Activated CD4-positive, alpha-beta T cell treated with anti-CD3 and anti-CD28 coated beads for 36 hours (primary cell): ENCODE data around the gene HOXB4. TPM values are rescaled to one million over a fixed set of nuclear protein-coding genes. Genes with fewer than 3 reads are reported as not detected.

Source experiments
- ATAC-seq: fragments of 200-7000 bp; cut with Tn5 transposase; one replicate; pipeline ENCODE4 v1.10.0; 2021; ENCODE audit warnings: mild to moderate bottlenecking, moderate library complexity
- CTCF ChIA-PET: fragments of 350-600 bp; sonication (Branson Sonifier 250); formaldehyde crosslinking; loops from one replicate; lab custom pipeline; 2021; ENCODE audit warnings: antibody characterized with exemption; lab: Charles Lee
- POLR2A ChIA-PET: fragments of 350-600 bp; sonication (Branson Sonifier 250); formaldehyde crosslinking; loops from one replicate; lab custom pipeline; 2021; ENCODE audit warnings: antibody characterized with exemption, inconsistent platforms; lab: Charles Lee
- DNase-seq: peaks from one replicate; pipeline ENCODE4 v3.0.0-alpha.2; 2020
- H3K27ac Mint-ChIP-seq: one replicate; pipeline ENCODE4 v1.8.0; 2021; ENCODE audit warnings: mixed read lengths
- H3K27me3 Mint-ChIP-seq: one replicate; pipeline ENCODE4 v1.8.0; 2021; ENCODE audit warnings: mixed read lengths
- H3K36me3 Mint-ChIP-seq: one replicate; pipeline ENCODE4 v1.8.0; 2021; ENCODE audit warnings: low read depth, mixed read lengths
- H3K4me1 Mint-ChIP-seq: one replicate; pipeline ENCODE4 v1.8.0; 2021; ENCODE audit warnings: mixed read lengths
- H3K4me3 Mint-ChIP-seq: one replicate; pipeline ENCODE4 v1.8.0; 2021; ENCODE audit warnings: mild to moderate bottlenecking, moderate library complexity, mixed read lengths
- H3K9me3 Mint-ChIP-seq: one replicate; pipeline ENCODE4 v1.8.0; 2021; ENCODE audit warnings: low read depth, mixed read lengths
- intact Hi-C, 2 experiments: fragments of 100-400 bp; cut with DNase I in 1 of 2; cut with micrococcal nuclease in 1 of 2; formaldehyde crosslinking; loops; one replicate each; pipeline versions ENCODE4 v1.14.2 to v1.15.1; 2022 to 2024; cut with DNase I, micrococcal nuclease
- total RNA-seq, 2 experiments: library from RNA; stranded (reverse); gene quantifications; one replicate each; pipeline ENCODE4 v1.2.3, GENCODE V29; 2021

The HOXB4 gene
- total RNA-seq, 2 experiments from 2014 or later, result 0.66 to 1.1 TPM

GRCh38 chr17:48576479-48577309, 1.5 kb downstream of the HOXB4 start:
- no peak overlapping the region for H3K27ac Mint-ChIP-seq

DNA sequence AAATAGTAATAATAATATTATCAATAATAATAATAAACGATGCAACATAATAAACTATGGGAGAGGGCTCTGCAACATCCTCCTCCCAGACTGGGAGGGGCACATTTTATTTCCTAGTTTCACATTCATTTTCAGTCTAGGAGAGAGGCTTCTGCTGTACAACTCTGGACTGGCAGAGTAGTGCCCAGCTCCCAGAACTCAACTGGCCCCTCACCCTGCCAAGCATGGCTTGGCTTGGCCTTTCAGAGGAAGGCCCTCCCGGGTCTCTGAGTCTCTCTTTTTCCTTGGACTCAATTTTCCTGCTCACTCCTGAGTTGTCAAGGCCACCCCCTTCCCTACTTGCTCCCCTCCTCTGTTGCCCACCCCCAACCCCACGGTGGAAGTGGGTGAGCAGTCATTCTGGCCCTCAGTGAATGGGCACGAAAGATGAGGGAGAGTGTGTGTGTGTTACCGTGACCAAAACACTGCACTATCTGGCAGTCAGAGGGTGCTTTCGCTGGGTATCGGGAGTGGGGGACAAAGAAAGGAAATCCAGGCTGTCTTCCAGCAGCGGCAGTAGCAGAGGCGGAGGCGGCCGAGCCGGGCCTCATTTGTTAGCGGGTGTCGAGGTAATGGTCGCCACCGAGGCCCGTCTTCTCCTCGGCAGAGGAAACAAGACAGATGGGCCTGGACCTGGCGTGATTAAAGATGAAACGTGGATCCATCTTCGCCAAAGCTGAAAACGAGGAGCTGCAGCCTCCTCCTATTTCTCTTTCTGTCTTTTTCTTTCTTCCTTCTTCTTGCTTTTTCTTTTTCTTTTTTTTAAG, 2.3 kb downstream of the HOXB4 start:
- Mint-ChIP-seq H3K27ac (no peak overlapping the region), H3K4me1 (peaks cover 31% of the 10 kb centered on the region), H3K4me3 (no peak overlapping the region), H3K36me3 (peaks cover 2% of the 10 kb centered on the region), H3K9me3 (no peaks in the 10 kb centered on the region), H3K27me3 (peaks cover 32% of the 10 kb centered on the region)
- ChIA-PET CTCF (interaction anchor here (0.6 to 0.7 kb wide), 3 partner anchors 38 to 242 kb away, joined by 3 to 4 read pairs (median 3); no protein-coding TSS in a partner anchor), POLR2A (no interaction called here)
- DNase-seq, result no peak
- ATAC-seq, result no peak
- intact Hi-C loops, result loop anchor here in 1 of 2 experiments (5.0 kb wide), 1 partner anchor 34 kb away; no protein-coding TSS in a partner anchor

More at GRCh38 chr17:48576479-48577309, 1.5 kb downstream of the HOXB4 start:
- Mint-ChIP-seq H3K4me3 (peak overlapping the region; percentile 81), H3K27me3 (peaks cover 40% of the 10 kb centered on the region), H3K9me3 (no peaks in the 10 kb centered on the region), H3K36me3 (peaks cover 2% of the 10 kb centered on the region), H3K4me1 (peaks cover 36% of the 10 kb centered on the region)
- CTCF ChIA-PET, result interaction anchor here (0.6 to 0.7 kb wide), 3 partner anchors 38 to 243 kb away, joined by 3 to 4 read pairs (median 3); no protein-coding TSS in a partner anchor
- ATAC-seq (no peak), DNase-seq (no peak)
- intact Hi-C loops, result loop anchor here in 1 of 2 experiments (5.0 kb wide), 1 partner anchor 34 kb away; no protein-coding TSS in a partner anchor
- POLR2A ChIA-PET, result no interaction called here

DNA sequence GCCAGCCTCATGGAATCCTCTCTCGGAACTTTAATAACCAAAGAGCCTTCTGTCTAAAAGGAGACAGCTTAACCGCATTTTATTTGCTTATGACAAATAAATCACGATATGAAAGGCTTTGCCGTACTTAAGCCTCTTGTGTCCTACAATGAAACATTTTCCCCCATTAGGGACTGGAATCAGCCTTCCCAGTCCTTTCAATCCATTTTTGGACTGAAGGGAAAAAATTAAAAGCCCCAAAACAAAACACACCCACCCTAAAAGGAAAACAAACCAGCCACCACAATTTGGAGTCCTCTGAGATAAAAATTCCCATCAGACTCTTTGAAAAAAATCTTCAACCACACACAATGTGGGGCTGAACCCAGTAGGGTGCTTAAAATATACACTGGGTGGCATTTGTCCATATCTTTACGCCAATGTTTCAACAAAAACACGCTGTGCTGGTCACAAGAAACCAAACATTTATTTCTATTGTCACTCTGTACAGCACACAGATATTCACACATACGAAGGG, 3.0 kb downstream of the HOXB4 start:
- Mint-ChIP-seq H3K9me3 (no peaks in the 10 kb centered on the region), H3K36me3 (peaks cover 2% of the 10 kb centered on the region), H3K4me3 (no peak overlapping the region), H3K27ac (no peak overlapping the region), H3K27me3 (peaks cover 27% of the 10 kb centered on the region), H3K4me1 (peaks cover 24% of the 10 kb centered on the region)
- intact Hi-C loops, result loop anchor here in 1 of 2 experiments (5.0 kb wide), 1 partner anchor 33 kb away; no protein-coding TSS in a partner anchor
- POLR2A ChIA-PET, result no interaction called here
- no peak for ATAC-seq
- CTCF ChIA-PET, result interaction anchor here (0.6 to 1.2 kb wide), 7 partner anchors 38 to 495 kb away, joined by 3 to 4 read pairs (median 3); no protein-coding TSS in a partner anchor
- no peak for DNase-seq

GRCh38 chr17:48574505-48575065, 3.6 kb downstream of the HOXB4 start:
- Mint-ChIP-seq H3K9me3 (no peaks in the 10 kb centered on the region), H3K4me1 (peaks cover 21% of the 10 kb centered on the region), H3K4me3 (no peak overlapping the region), H3K36me3 (peaks cover 2% of the 10 kb centered on the region), H3K27ac (no peak overlapping the region), H3K27me3 (peaks cover 24% of the 10 kb centered on the region)
- ChIA-PET POLR2A (interaction anchor here (0.7 kb wide), 1 partner anchor 253 kb away, joined by 3 read pairs; no protein-coding TSS in a partner anchor), CTCF (interaction anchor here (0.5 to 1.2 kb wide), 9 partner anchors 38 to 722 kb away, joined by 3 to 5 read pairs (median 3); no protein-coding TSS in a partner anchor)
- no peak for ATAC-seq
- no peak for DNase-seq
- intact Hi-C loops, result loop anchor here in 1 of 2 experiments (5.0 kb wide), 1 partner anchor 32 kb away; no protein-coding TSS in a partner anchor

GRCh38 chr17:48571826-48572417, 6.2 kb downstream of the HOXB4 start:
- Mint-ChIP-seq H3K4me1 (peaks cover 10% of the 10 kb centered on the region), H3K36me3 (peaks cover 2% of the 10 kb centered on the region), H3K9me3 (no peaks in the 10 kb centered on the region), H3K4me3 (no peak overlapping the region), H3K27ac (no peak overlapping the region), H3K27me3 (peaks cover 21% of the 10 kb centered on the region)
- ATAC-seq (no peak), DNase-seq (no peak)
- POLR2A ChIA-PET, result no interaction called here
- CTCF ChIA-PET, result no interaction called here
- intact Hi-C loops, result no loop called here

- intact Hi-C loops, result no loop called here
- peaks cover 18% of the 10 kb centered on the region for H3K27me3 Mint-ChIP-seq
- POLR2A ChIA-PET, result no interaction called here
- H3K36me3 Mint-ChIP-seq, result peaks cover 2% of the 10 kb centered on the region
- H3K4me1 Mint-ChIP-seq, result peaks cover 8% of the 10 kb centered on the region
- H3K4me3 Mint-ChIP-seq, result no peak overlapping the region
- H3K9me3 Mint-ChIP-seq, result no peaks in the 10 kb centered on the region
- CTCF ChIA-PET, result interaction anchor here (1.5 kb wide), 1 partner anchor 312 kb away, joined by 4 read pairs; no protein-coding TSS in a partner anchor
- H3K27ac Mint-ChIP-seq, result no peak overlapping the region
- ATAC-seq, result no peak
- no peak for DNase-seq
These were observed 6.9 kb downstream of the HOXB4 start for GRCh38 chr17:48571024-48571818.

DNA sequence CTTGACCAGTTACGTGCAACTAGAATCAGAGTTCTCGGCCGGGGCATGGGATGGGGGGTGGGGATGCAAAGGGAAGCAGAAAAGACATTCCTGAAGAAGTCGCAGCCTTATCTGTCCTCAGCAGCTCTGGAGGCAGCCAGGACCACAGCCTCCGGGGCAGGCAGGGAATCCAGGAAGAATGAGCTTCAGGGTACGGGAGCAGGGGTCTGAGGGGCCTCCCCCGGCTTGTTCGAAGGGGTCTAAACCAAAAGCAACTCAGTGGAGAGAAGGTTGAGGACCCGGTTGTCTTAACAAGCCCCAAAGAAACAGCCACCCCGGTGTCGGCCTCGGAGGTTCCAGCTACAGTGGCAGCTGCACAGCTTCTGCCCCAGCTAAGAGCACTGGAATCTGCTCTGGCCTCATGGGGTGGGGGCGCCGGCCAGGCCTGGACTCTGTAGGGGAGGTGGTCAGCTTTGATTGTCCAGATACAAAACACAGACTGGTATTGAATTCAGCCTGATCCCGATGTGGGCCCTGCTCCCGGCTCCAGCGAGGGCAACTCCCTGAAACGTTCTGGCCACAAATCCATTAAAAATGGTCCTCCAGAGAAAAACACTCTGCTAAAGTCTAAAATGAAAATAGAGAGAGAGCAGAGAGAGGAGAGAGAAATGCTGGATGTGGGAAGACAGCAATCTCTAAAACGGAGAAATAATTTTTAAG, 7.7 kb downstream of the HOXB4 start:
- intact Hi-C loops, result no loop called here
- peaks cover 16% of the 10 kb centered on the region for H3K27me3 Mint-ChIP-seq
- peaks cover 5% of the 10 kb centered on the region for H3K4me1 Mint-ChIP-seq
- ChIA-PET CTCF (interaction anchor here (0.5 to 1.5 kb wide), 4 partner anchors 23 to 311 kb away, joined by 3 to 5 read pairs (median 4); no protein-coding TSS in a partner anchor), POLR2A (no interaction called here)
- no peak overlapping the region for H3K4me3 Mint-ChIP-seq
- H3K9me3 Mint-ChIP-seq, result no peaks in the 10 kb centered on the region
- no peak overlapping the region for H3K27ac Mint-ChIP-seq
- ATAC-seq (no peak), DNase-seq (no peak)
- H3K36me3 Mint-ChIP-seq, result no peaks in the 10 kb centered on the region

DNA sequence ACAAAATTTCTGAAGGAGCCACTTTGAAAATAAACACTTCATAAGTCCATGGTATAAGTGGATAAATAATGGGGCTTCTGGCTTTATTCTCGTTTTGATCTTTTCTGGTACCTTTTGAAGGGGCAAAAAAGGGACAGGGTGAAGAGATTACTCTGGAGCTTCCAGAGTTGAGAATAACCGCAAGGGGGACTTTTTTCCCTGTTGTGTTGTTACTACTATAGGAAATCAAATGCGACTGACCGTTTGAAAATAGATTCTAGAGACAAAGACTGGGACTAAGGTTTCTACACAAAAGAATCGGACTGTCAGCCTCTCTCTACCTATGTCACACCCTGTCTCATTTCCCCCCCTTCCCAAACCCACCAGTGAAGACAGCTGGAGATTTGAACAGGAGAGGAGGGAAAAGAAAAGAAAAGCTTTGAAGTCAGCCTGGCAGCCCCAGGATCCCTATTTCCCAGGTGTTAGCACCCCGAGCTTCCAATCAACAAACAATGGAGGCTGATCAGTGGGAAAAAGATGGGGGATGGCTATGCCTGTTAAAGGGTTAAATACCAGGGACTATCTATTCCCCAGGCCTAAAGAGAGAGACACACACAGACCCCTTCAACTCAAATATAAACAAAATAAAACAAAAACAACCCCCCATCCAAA, 8.4 kb downstream of the HOXB4 start:
- ChIA-PET CTCF (interaction anchor here (0.8 to 1.5 kb wide), 3 partner anchors 23 to 310 kb away, joined by 3 to 5 read pairs (median 4); no protein-coding TSS in a partner anchor), POLR2A (no interaction called here)

GRCh38 chr17:48569240-48569582, 8.9 kb downstream of the HOXB4 start:
- peaks cover 5% of the 10 kb centered on the region for H3K4me1 Mint-ChIP-seq
- POLR2A ChIA-PET, result no interaction called here
- CTCF ChIA-PET, result interaction anchor here (0.6 kb wide), 1 partner anchor 92 kb away, joined by 4 read pairs; no protein-coding TSS in a partner anchor
- H3K4me3 Mint-ChIP-seq, result no peak overlapping the region
- DNase-seq, result no peak
- no peaks in the 10 kb centered on the region for H3K9me3 Mint-ChIP-seq
- peaks cover 20% of the 10 kb centered on the region for H3K27me3 Mint-ChIP-seq
- no peak overlapping the region for H3K27ac Mint-ChIP-seq
- intact Hi-C loops, result no loop called here
- no peak for ATAC-seq
- no peaks in the 10 kb centered on the region for H3K36me3 Mint-ChIP-seq

More for the DNA sequence above, 8.4 kb downstream of the HOXB4 start:
- DNase-seq (no peak), ATAC-seq (no peak)
- Mint-ChIP-seq H3K9me3 (no peaks in the 10 kb centered on the region), H3K4me1 (peaks cover 5% of the 10 kb centered on the region), H3K36me3 (no peaks in the 10 kb centered on the region), H3K27me3 (peaks cover 17% of the 10 kb centered on the region), H3K27ac (no peak overlapping the region), H3K4me3 (no peak overlapping the region)
- intact Hi-C loops, result no loop called here
